Measurements from ENCODE around the gene HSPA12B. TPM values are rescaled to one million over a fixed set of nuclear protein-coding genes. Genes with fewer than 3 reads are reported as not detected.

The HSPA12B gene
- total and polyA plus RNA-seq, 2 of the 13 experiments (the other 11 are each of a cell fraction or from before 2014, with no cell fraction given): 0.01 TPM; not detected in 1

- ChIA-PET CTCF (ENCODE audit: low intra/inter-chr PET ratio, low total read pairs) (interaction anchor here (1.1 kb wide), 1 partner anchor 20 kb away, joined by 4 read pairs; no protein-coding TSS in a partner anchor), POLR2A (no interaction called here)
- ATAC-seq (no peak), FAIRE-seq (no peak), DNase-seq (ENCODE audit: low spot score) (no peak)
- no peaks in the 10 kb centered on the region for H3K79me2 ChIP-seq (ENCODE audit: insufficient read depth, low read length)
- in situ Hi-C loops (cut with HindIII; ENCODE audit: extremely low pct_ligation_motif_present, low pct_unique_long_range_greater_than_20kb) (no loop called here), intact Hi-C loops (cut with micrococcal nuclease; ENCODE audit: unreplicated experiment) (no loop called here)
- 18% methylated on average over 1 of the region's 1 CpG for WGBS (ENCODE audit: low lambda C conversion rate)
- TF ChIP-seq HES4 (CRISPR knock-in tag; IDR thresholded peaks at IDR 0.05; ENCODE audit: borderline replicate concordance) (no peak), RAD21 (CRISPR knock-in tag; IDR thresholded peaks at IDR 0.05) (0 out of 2 replicates have a peak, but pooled peaks have one; percentile 14), ZNF563 (CRISPR knock-in tag; IDR thresholded peaks at IDR 0.05) (no peak), STAG1 (CRISPR knock-in tag; IDR thresholded peaks at IDR 0.05) (peak; percentile 37; the same call in 1 of the 2 replicates), KMT2A (CRISPR knock-in tag; IDR thresholded peaks at IDR 0.05) (no peak), CSRNP1 (CRISPR knock-in tag; IDR thresholded peaks at IDR 0.05) (no peak), ZNF263 (CRISPR knock-in tag; IDR thresholded peaks at IDR 0.05) (0 out of 2 replicates have a peak, but pooled peaks have one; percentile 2), NR0B2 (CRISPR knock-in tag; IDR thresholded peaks at IDR 0.05) (no peak), ZNF274 (CRISPR knock-in tag; IDR thresholded peaks at IDR 0.05) (no peak), FOXP4 (CRISPR knock-in tag; IDR thresholded peaks at IDR 0.05) (no peak), ZNF672 (CRISPR knock-in tag; IDR thresholded peaks at IDR 0.05) (no peak), PCBP2 (optimal IDR thresholded peaks at IDR 0.05; ENCODE audit: low read depth, low read length, poor library complexity, severe bottlenecking) (no peak), BHLHE40 (IDR thresholded peaks at IDR 0.05; ENCODE audit: low read length) (no peak), KDM4B (CRISPR knock-in tag; IDR thresholded peaks at IDR 0.05) (no peak), CTCF (CRISPR knock-in tag; IDR thresholded peaks at IDR 0.05) (peak; percentile 49)
- H3K4me2 ChIP-seq (ENCODE audit: low read depth, low read length): no peak overlapping the region
- no TSS peak for BruUV-seq (replicated peaks)
- H3K9ac ChIP-seq (ENCODE audit: insufficient read depth, low read depth, low read length): no peak overlapping the region
- no peaks in the 10 kb centered on the region; the same call in 1 of the 2 replicates for H4K20me1 ChIP-seq (ENCODE audit: insufficient read depth, low read length)
- peaks cover 24 to 67% of the 10 kb centered on the region in 2 experiments; a peak in 3 of 5 replicates for H3K27me3 ChIP-seq (ENCODE audit: control insufficient read depth in 1 of 2, insufficient read depth in 2 of 2, low read length in 2 of 2)
- H3K9me3 ChIP-seq (ENCODE audit: low read length): peaks cover 5% of the 10 kb centered on the region; the same call in 1 of the 2 replicates
- no peak overlapping the region for H2AFZ ChIP-seq (ENCODE audit: low read length)
- no peak overlapping the region for H3K4me3 ChIP-seq (replicated peaks in 1 of 3; ENCODE audit: insufficient read depth in 1 of 3, low read depth in 2 of 3, low read length in 3 of 3)
- peaks cover 12% of the 10 kb centered on the region for H3K4me1 ChIP-seq (ENCODE audit: insufficient read depth, low read length)
- H3K27ac ChIP-seq (ENCODE audit: extremely low read length, insufficient read depth, low read length): no peak overlapping the region
- no peaks in the 10 kb centered on the region for H3K36me3 ChIP-seq (replicated peaks in 1 of 2; ENCODE audit: control insufficient read depth in 1 of 2, insufficient read depth in 2 of 2, low read length in 2 of 2)
Observed at GRCh38 chr20:3696200-3696599, 36.3 kb upstream of the HSPA12B start.

Data from HepG2 (cell line).